Activated CD4-positive, alpha-beta T cell treated with anti-CD3 and anti-CD28 coated beads for 36 hours (primary cell): Measurements from ENCODE around the gene NUBP1. TPM values are rescaled to one million over a fixed set of nuclear protein-coding genes. Genes with fewer than 3 reads are reported as not detected.

Experiments
- ATAC-seq: fragments of 200-7000 bp; cut with Tn5 transposase; one replicate; pipeline ENCODE4 v1.10.0; 2021; ENCODE audit warnings: mild to moderate bottlenecking, moderate library complexity
- CTCF ChIA-PET: fragments of 350-600 bp; sonication (Branson Sonifier 250); formaldehyde crosslinking; loops from one replicate; lab custom pipeline; 2021; ENCODE audit warnings: antibody characterized with exemption; lab: Charles Lee
- POLR2A ChIA-PET: fragments of 350-600 bp; sonication (Branson Sonifier 250); formaldehyde crosslinking; loops from one replicate; lab custom pipeline; 2021; ENCODE audit warnings: antibody characterized with exemption, inconsistent platforms; lab: Charles Lee
- DNase-seq: peaks from one replicate; pipeline ENCODE4 v3.0.0-alpha.2; 2020
- H3K27ac Mint-ChIP-seq: one replicate; pipeline ENCODE4 v1.8.0; 2021; ENCODE audit warnings: mixed read lengths
- H3K27me3 Mint-ChIP-seq: one replicate; pipeline ENCODE4 v1.8.0; 2021; ENCODE audit warnings: mixed read lengths
- H3K36me3 Mint-ChIP-seq: one replicate; pipeline ENCODE4 v1.8.0; 2021; ENCODE audit warnings: low read depth, mixed read lengths
- H3K4me1 Mint-ChIP-seq: one replicate; pipeline ENCODE4 v1.8.0; 2021; ENCODE audit warnings: mixed read lengths
- H3K4me3 Mint-ChIP-seq: one replicate; pipeline ENCODE4 v1.8.0; 2021; ENCODE audit warnings: mild to moderate bottlenecking, moderate library complexity, mixed read lengths
- H3K9me3 Mint-ChIP-seq: one replicate; pipeline ENCODE4 v1.8.0; 2021; ENCODE audit warnings: low read depth, mixed read lengths
- intact Hi-C, 2 experiments: fragments of 100-400 bp; cut with DNase I in 1 of 2; cut with micrococcal nuclease in 1 of 2; formaldehyde crosslinking; loops; one replicate each; pipeline versions ENCODE4 v1.14.2 to v1.15.1; 2022 to 2024; cut with DNase I, micrococcal nuclease
- total RNA-seq, 2 experiments: library from RNA; stranded (reverse); gene quantifications; one replicate each; pipeline ENCODE4 v1.2.3, GENCODE V29; 2021

Gene NUBP1
- total RNA-seq, 2 experiments from 2014 or later: 25.9 to 33.1 TPM

DNA sequence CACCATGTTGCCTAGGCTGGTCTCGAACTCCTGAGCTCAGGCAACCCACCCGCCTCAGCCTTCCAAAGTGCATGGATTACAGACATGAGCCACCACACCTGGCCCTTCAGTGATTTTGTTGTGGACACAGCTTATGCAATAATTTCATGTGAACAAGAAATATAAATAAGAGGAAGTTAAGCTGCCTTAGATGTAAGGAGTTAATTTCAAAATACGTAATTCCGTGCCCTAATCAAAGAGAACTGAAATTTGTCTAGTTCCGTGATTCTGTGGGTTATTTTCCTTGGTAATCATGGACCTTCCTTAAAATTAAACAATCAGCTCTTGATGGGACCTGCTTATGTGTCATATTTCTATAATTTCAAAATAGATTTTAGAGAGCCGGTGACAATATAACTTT, 63.1 kb downstream of the NUBP1 start:
- POLR2A ChIA-PET: no interaction called here

DNA sequence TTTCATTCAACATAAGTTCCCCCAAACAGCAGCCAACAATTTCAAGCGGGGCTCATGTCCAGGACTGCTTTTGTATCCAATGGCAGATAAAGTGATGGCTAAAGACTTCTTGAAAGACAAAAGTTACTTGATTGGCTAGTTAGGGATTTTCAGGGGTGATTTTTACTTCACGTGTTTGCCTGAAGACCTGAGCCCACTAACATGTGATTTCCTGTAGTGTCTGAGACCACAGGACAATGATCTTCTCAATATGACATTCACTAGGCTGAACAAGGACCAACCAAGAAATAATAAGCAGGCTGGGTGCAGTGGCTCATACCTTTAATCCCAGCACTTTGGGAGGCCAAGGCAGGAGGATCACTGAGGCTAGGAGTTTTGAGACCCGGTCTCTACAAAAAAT, 64.6 kb downstream of the NUBP1 start:
- POLR2A ChIA-PET: no interaction called here
- intact Hi-C loops: no loop called here
- Mint-ChIP-seq H3K36me3 (no peaks in the 10 kb centered on the region), H3K27ac (no peak overlapping the region), H3K4me1 (peaks cover 9% of the 10 kb centered on the region), H3K9me3 (no peaks in the 10 kb centered on the region), H3K27me3 (peaks cover 3% of the 10 kb centered on the region), H3K4me3 (no peak overlapping the region)
- CTCF ChIA-PET: no interaction called here
- ATAC-seq (no peak), DNase-seq (no peak)

More for the DNA sequence above, 63.1 kb downstream of the NUBP1 start:
- Mint-ChIP-seq H3K9me3 (no peaks in the 10 kb centered on the region), H3K27me3 (peaks cover 3% of the 10 kb centered on the region), H3K36me3 (no peaks in the 10 kb centered on the region), H3K4me3 (no peak overlapping the region), H3K4me1 (no peaks in the 10 kb centered on the region), H3K27ac (no peak overlapping the region)
- CTCF ChIA-PET: interaction anchor here (0.6 kb wide), 1 partner anchor 660 kb away, joined by 3 read pairs; no protein-coding TSS in a partner anchor
- no peak for DNase-seq
- ATAC-seq: no peak
- intact Hi-C loops: no loop called here

DNA sequence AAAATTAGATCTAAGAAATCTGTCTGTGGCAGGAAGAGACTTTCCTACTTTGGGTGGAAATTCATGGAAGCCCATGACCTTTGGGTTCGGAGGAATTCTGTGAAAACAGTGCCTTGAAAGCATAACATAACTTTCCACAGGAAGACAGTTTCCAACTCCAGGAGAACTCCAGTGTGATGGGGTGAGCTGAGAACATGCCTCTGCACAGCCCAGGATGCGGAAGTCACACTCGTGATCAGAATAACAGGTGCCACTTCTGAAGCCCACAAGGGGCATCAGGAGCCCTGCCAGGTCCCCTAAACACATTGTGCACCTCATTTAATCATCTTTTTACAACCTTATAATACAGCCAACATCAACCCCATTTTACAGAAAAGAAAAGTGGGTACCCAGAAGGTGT, 65.2 kb downstream of the NUBP1 start:
- intact Hi-C loops: no loop called here
- peaks cover 3% of the 10 kb centered on the region for H3K27me3 Mint-ChIP-seq
- no peak overlapping the region for H3K27ac Mint-ChIP-seq
- ChIA-PET POLR2A (no interaction called here), CTCF (no interaction called here)
- peaks cover 9% of the 10 kb centered on the region for H3K4me1 Mint-ChIP-seq
- ATAC-seq (no peak), DNase-seq (no peak)
- H3K4me3 Mint-ChIP-seq: no peak overlapping the region
- no peaks in the 10 kb centered on the region for H3K36me3 Mint-ChIP-seq
- no peaks in the 10 kb centered on the region for H3K9me3 Mint-ChIP-seq

DNA sequence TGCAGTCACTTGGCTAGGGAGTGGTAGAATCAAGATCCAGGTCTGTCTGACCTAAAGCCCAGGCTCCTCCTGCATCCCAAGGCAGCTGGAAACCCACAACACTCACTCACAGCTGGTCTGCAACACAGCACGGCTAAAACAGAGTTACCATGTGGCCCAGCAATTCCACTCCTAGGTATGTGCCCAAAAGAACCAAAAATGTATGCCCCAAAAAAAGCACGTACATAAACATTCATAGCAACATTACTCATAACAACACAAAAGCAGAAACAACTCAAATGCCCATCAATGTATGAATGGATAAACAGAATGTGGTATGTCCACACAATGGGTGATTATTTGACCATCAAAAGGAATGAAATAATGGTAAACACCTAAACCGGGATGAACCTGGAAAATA, 66.1 kb downstream of the NUBP1 start:
- H3K27me3 Mint-ChIP-seq: peaks cover 2% of the 10 kb centered on the region
- ChIA-PET CTCF (no interaction called here), POLR2A (no interaction called here)
- H3K9me3 Mint-ChIP-seq: no peaks in the 10 kb centered on the region
- DNase-seq: no peak
- ATAC-seq: no peak
- H3K4me3 Mint-ChIP-seq: no peak overlapping the region
- H3K4me1 Mint-ChIP-seq: peaks cover 9% of the 10 kb centered on the region
- no peaks in the 10 kb centered on the region for H3K36me3 Mint-ChIP-seq
- H3K27ac Mint-ChIP-seq: no peak overlapping the region
- intact Hi-C loops: loop anchor here in 1 of 2 experiments (5.0 kb wide), 1 partner anchor 108 kb away; no protein-coding TSS in a partner anchor

DNA sequence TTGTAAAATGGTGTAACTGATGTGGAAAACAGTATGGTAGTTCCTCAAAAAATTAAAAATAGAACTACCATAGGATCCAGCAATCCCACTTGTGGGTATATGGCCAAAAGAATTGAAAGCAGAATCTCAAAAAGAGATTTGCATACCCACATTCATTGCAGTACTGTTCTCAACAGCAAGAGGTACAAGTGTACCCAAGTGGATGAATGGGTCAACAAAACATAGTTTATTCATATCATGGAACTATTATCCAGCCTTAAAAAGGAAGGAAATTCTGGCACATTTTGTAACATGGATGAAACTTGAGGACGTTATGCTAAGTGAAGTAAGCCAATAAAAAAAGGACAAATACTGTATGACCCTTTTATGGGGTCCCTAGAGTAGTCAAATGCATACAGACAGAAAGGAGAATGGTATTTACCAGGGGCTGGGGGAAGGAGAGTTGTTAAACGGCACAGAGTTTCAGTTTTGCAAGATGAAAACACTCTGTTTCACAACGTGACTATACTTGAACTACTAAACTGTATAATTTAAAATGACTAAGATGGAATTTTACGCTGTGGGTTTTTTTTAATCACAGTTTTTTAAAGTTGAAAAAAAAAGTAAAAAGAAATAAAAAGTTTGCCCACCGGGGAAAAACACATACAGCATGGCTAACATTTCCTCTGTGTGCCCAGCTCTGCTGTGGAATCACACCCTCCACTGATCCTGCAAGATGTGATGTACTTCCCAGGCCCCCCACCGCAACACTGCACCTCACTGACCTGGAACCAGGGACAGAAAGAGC, 68.9 kb downstream of the NUBP1 start:
- no peaks in the 10 kb centered on the region for H3K36me3 Mint-ChIP-seq
- peaks cover 9% of the 10 kb centered on the region for H3K4me1 Mint-ChIP-seq
- ChIA-PET CTCF (no interaction called here), POLR2A (interaction anchor here (0.7 kb wide), 1 partner anchor 13 kb away, joined by 5 read pairs; no protein-coding TSS in a partner anchor)
- no peaks in the 10 kb centered on the region for H3K27me3 Mint-ChIP-seq
- H3K9me3 Mint-ChIP-seq: no peaks in the 10 kb centered on the region
- intact Hi-C loops: loop anchor here (1.0 to 5.0 kb wide), 4 partner anchors 59 to 105 kb away; no protein-coding TSS in a partner anchor
- DNase-seq: peak; percentile 10
- H3K27ac Mint-ChIP-seq: no peak overlapping the region
- peak; percentile 93 for ATAC-seq
- no peak overlapping the region for H3K4me3 Mint-ChIP-seq

DNA sequence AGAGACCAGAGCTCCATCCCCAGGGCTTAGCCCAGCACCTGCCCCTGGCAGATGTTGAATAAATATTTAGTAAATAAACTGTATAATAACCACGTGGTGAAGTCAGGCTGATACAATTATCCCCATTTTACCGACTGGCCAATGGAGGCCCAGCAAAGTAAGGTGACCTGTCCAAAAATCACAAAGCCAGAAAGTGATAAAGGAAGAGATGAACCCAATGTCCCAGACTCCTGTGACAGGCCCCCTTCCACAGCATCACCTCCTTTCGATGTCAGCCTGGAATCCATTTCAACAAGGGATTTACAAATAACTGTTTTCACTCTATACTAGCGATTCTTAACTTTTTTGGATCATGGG, 69.4 kb downstream of the NUBP1 start:
- no peak for DNase-seq
- CTCF ChIA-PET: no interaction called here
- Mint-ChIP-seq H3K27me3 (peaks cover 4% of the 10 kb centered on the region), H3K9me3 (no peaks in the 10 kb centered on the region), H3K36me3 (no peaks in the 10 kb centered on the region), H3K4me1 (peaks cover 9% of the 10 kb centered on the region), H3K27ac (no peak overlapping the region), H3K4me3 (no peak overlapping the region)
- POLR2A ChIA-PET: interaction anchor here (0.7 kb wide), 1 partner anchor 14 kb away, joined by 5 read pairs; no protein-coding TSS in a partner anchor
- intact Hi-C loops: loop anchor here (2.0 to 5.0 kb wide), 2 partner anchors 62 to 104 kb away; no protein-coding TSS in a partner anchor
- no peak for ATAC-seq

DNA sequence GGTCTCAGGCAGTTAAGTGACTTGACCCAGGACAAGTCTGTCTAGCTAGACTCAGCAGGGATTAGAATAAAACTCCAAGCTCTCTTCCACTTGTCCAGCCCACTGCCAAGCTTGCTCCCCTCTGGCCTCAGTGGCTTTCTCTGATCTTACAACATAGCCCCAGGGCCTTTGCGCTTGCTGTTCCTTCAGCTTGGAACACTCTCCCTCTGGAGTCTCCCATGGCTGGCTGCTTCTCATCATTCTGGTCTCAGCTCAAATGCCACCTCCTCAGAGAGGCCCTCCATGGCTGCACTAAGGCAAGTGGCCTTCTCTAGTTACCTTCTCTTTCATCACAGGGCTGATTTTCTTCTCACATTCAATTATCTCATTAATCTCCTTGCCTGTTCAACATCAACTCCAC, 73.9 kb downstream of the NUBP1 start:
- ATAC-seq (no peak), DNase-seq (no peak)
- intact Hi-C loops: no loop called here
- Mint-ChIP-seq H3K27ac (no peak overlapping the region), H3K4me1 (peaks cover 4% of the 10 kb centered on the region), H3K36me3 (no peaks in the 10 kb centered on the region), H3K27me3 (peaks cover 6% of the 10 kb centered on the region), H3K9me3 (no peaks in the 10 kb centered on the region), H3K4me3 (no peak overlapping the region)
- ChIA-PET POLR2A (no interaction called here), CTCF (interaction anchor here (0.6 to 0.7 kb wide), 2 partner anchors 100 to 897 kb away, joined by 3 to 4 read pairs; no protein-coding TSS in a partner anchor)

DNA sequence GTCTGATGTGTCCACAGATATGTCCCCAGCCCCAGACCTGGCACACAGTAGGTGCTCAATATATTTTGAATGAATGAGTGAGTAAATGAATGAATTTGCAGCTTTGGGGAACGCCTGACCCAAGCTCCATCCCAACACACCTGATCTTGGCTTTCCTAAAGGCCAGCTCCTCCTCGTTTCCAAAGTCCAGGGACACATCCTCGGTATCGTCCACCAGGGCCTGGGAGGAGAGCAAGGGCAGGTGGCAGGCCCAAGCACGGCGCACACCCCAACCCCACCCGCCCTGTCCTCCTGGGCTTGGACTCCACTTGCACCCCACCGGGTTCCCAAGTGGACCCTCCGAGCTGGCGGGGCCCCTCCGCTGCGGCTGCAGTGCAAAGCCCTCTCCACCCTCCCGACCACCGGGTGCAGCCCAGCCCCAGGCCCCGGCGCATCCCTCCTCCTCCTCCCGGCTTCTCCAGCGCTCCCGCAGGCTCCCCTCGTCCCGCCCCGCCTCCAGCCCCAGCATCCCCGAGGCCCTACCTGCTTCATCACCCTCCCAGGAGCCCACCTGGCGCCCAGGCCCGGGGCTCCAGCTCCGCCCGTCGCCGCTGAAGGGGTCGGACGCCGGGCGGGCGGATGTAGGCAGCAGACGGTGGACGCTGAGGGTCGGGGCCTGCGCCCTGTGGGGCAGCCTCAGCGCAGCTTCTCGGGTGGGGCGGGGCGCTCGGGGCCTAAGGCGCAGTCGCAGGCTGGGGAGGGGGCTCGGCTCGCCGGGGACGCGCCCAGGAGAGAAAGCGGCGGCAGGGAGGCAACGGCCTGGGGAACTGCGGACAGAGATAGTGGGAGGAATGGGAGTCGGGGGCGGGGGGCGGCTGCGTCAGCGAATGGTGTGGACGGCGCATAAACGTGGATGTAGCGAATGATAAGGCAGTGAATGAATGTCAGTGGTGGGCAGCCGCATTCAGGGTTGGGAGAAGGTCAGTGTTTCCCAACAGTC, 74.6 kb downstream of the NUBP1 start, which contains the start of gene TVP23A:
TSS of gene TVP23A (minus strand) at position 832 of the 979 bp plus-strand sequence. CDS start at position 531, 301 bp downstream.
- H3K36me3 Mint-ChIP-seq: no peaks in the 10 kb centered on the region
- peaks cover 6% of the 10 kb centered on the region for H3K27me3 Mint-ChIP-seq
- DNase-seq (no peak), ATAC-seq (no peak)
- CTCF ChIA-PET: interaction anchor here (0.6 to 0.7 kb wide), 3 partner anchors 48 to 896 kb away, joined by 3 to 4 read pairs (median 3); no protein-coding TSS in a partner anchor
- POLR2A ChIA-PET: no interaction called here
- no peak within 1 kb of the TSS for H3K27ac Mint-ChIP-seq
- intact Hi-C loops: no loop called here
- H3K4me1 Mint-ChIP-seq: no peaks in the 10 kb centered on the region
- H3K9me3 Mint-ChIP-seq: no peaks in the 10 kb centered on the region
- H3K4me3 Mint-ChIP-seq: no peak within 1 kb of the TSS

Other genes with a start within 250 kb of the NUBP1 start
- gene EMP2, start 163.2 kb upstream of the NUBP1 start, total RNA-seq: not detected
- under 1 TPM in 1 of 2 experiments, not detected in 1; 0.27 TPM for gene TEKT5, start 48.9 kb upstream of the NUBP1 start, total RNA-seq
- under 1 TPM in 1 of 2 experiments, not detected in 1; 0.09 TPM for gene TVP23A, start 75.0 kb downstream of the NUBP1 start, total RNA-seq
- gene CIITA, start 133.4 kb downstream of the NUBP1 start, total RNA-seq: 1 to 10 TPM in 1 of 2 experiments, under 1 TPM in 1; 0.87 to 1.4 TPM
- gene DEXI, start 198.6 kb downstream of the NUBP1 start, total RNA-seq: 10 to 100 TPM; 33.8 to 34.9 TPM
- 10 to 100 TPM; 23.5 to 25.4 TPM for gene CLEC16A, start 200.7 kb downstream of the NUBP1 start, total RNA-seq